HG03196 (cell line): ENCODE measurements around the gene ITPK1.
"Not testable (repeated sequence)": the region's sequence is repeated elsewhere in the genome, so short reads cannot be mapped to it uniquely, and the experiment has no call there.

Experiments used
- ATAC-seq: cut with Tn5 transposase; IDR thresholded peaks from one replicate; pipeline ENCODE4 v1.9.1; 2021; ENCODE audit not compliant: unreplicated experiment

ITPK1 gene

DNA sequence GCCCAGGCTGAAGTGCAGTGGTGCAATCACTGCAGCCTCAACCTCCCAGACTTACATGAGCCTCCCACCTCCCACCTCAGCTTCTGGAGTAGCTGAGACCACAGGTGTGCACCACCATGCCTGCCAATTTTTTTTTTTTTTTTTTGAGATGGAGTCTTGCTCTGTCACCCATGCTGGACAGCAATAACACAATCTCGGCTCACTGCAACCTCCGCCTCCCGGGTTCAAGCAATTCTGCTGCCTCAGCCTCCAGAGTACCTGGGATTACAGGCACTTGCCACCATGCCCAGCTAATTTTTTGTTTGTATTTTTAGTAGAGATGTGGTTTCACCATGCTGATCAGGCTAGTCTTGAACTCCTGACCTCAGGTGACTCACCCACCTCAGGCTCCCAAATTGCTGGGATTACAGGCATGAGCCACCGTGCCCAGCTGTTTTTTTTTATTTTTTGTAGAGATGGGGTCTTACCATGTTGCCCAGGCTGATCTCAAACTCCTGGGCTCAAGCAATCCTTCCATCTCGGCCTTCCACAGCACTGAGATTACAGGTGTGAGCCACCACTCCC lies 15.6 kb upstream of the ITPK1 start:
- not testable (repeated sequence) for ATAC-seq

DNA sequence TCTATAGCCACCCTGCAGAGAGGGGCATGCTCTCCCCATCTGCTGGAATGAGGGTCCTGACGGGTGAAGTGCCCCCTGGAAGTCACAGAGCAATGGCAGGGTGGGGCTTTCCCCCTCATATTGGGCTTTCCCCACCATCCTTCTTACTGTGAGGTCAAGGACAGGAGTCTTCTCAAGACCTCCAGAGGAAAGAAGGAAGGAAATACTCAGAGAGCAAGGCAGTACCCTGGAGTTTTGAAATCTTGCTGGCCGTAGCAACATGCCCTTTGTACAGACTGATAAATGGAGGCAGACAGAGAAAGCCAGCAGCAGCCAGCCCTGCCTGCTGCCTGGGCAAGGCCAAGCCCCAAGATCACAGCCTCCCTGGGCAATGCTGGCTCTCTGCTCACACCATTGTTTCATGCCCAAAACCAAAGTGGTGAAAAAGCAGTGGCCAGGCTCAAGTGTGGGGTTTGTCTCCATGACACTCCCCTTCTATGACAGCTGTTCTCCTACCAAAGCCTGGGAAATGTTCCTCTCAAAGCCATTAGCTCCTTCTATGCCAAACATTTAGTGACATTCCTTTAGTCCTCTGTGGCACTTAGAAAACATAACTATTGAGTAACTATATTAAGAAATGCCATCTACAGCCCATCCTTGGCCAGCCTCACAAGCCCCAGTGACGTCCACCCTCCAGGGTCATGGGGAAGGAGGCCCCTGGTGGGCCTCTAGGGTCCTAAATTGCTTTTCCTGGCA lies 13.2 kb upstream of the ITPK1 start:
- ATAC-seq, result no peak

DNA sequence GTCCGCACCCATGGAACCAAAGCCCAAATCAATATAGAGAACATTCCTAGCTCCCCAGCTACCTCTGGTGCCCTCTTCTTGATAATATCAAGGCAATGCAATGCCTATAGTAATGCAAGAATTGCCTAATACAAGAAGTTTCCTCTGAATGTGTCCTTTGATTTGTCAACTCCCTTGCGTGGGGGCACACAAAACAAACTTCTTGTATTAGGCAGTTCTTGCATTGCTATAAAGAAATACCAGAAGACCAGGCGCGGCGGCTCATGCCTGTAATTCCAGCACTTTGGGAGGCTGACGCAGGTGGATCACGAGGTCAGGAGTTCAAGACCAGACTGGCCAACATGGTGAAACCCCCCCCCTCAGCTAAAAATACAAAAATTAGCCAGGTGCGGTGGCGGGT lies 10.4 kb upstream of the ITPK1 start:
- no peak for ATAC-seq

DNA sequence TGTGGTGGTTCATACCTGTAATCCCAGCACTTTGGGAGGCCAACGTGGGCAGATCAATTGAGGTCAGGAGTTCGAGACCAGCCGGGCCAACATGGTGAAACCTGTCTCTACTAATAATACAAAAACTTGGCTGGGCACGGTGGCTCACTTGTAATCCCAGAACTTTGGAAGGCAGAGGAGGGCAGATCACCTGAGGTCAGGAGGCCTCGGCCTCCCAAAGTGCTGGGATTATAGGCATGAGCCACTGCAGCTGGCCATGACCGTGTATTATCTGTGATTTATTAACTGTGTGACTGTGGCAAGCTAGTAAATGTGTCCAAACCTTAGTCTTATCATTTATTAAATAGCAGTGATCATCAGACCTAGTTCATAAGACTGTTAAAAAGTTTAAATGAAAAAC lies 7.1 kb upstream of the ITPK1 start:
- ATAC-seq, result no peak

DNA sequence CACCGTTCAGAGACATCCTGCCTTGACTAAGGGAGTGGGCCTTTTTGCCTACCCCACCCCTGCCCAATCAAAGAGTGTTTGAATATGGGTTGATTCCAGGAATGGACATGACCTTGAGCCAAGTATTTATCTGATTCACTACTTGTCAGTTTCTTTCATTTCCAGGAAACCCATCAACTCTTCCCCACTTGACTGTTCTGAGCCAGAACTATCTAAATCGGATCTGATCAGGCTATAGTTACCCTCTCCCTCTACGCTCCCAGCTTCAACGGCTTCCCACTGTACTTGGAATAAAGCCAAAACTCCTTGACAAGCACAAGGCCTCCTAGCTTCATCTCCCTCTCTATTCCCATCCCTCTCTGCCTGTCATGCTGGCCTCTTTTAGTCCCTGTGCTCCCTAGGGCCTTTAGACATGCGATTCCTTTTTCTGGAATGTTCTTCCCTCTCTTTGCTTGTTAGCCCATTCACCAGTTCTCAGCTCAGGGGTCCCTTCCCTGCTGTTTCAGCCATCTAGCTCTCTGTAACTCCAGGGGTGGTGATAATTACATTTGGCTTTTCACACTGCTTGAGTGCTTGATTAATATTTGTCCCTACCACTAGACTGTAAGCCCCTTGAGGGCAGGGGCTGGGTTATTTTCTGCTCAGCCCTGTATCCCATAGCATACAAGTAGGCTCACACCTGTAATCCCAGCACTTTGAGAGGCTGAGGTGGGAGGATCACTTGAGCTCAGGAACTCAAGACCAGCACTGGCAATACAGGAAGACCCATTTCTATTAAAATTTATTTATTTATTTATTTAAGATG lies 5.5 kb upstream of the ITPK1 start:
- no peak for ATAC-seq

DNA sequence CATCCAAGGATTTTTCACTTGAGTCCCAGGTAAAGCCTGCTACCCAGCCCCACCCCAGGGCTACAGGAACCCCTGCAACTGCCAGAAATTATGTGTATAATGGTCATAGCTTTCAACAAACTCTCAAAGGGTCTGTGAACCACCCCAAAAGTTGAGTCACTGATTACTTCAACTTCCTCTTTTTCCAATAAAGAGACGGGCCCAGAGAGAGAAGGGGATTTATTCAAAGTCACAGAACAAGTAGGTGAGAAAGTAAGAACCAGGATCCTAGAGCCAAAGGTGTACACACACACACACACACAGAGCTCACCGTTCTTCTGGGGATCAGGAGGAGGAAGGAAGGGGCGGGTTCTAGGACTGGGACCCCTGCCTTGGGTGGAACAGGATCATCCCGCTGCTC lies 4.8 kb upstream of the ITPK1 start:
- ATAC-seq, result no peak

DNA sequence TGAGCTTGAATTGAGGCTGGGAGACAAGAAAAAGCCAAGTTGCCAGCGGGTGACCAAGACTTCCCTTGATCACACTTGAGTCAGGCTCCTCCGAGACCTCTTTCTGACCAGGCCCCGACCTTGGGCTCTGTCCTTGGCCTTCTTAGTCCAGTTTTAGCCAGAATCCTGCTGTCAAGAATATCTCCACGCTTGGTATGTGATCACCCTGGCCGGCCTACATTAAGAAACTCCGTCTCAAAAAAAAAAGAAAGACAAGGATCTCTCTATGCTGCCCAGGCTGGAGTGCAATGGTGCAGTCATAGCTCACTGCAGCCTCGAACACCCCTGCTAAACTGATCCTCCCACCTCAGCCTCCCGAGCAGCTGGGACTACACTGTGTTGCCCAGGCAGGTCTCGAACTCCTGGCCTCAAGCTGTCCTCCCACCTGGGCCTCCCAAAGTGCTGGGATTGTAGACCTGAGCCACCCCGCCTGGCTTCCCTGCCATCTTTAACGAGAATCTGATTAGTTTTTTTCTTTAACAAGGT lies 1.0 kb upstream of the ITPK1 start:
- no peak for ATAC-seq

DNA sequence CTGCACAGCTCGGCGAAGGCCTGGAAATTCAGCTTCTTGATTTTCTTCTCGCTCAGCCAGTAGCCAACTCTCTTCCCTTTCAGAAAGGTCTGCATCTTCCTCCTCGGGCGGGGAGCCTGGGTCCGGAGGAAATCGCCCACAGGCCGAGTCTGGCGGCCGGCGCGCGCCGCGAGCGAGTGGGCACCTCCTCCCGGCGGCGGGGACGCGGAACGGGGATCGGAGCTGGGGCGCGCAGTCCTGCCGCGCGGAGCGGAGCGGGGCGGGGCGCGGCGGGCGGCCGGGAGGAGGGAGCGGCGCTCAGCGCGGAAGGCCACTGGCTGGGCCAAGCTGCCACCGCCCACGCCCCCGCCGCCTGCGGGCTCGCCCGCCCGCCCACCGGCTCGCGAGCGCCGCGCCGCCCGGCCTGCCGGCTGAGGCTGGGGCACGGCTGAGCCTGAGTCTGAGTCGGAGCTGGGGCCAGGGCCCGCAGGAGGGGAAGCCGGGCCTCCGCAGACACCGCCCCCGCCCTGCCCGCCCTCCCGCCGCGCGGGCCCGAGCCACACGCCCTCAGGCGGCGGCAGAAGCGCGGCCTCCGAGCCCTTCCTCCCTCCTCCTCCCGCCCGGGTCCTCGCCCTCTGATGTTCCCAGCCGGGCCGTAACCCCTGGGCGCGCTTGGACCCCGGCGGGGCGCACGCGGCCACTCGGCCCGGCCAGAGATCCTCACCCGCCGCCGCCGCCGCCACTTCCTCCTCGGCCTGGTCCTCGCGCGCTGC lies 480 bp downstream of the ITPK1 start:
- ATAC-seq, result peak; percentile 65

DNA sequence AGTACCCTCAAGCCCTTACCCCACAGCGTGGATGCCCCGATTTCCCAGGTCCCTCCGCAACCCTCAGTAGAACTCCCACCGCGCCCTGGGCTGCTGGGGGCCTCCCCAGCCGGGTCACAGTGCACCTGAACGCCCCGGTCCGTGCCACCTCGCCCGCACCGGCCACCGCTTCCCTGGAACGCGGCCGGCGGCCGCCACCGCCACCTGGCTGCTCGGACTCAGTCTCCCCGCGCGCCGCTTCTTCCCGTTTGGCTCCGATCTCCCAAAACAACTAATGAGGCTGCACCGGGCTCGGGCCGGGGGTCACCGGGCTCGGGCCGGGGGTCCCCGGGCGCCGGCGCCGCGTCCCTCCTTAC lies 1.0 kb downstream of the ITPK1 start:
- peak; percentile 5 for ATAC-seq

DNA sequence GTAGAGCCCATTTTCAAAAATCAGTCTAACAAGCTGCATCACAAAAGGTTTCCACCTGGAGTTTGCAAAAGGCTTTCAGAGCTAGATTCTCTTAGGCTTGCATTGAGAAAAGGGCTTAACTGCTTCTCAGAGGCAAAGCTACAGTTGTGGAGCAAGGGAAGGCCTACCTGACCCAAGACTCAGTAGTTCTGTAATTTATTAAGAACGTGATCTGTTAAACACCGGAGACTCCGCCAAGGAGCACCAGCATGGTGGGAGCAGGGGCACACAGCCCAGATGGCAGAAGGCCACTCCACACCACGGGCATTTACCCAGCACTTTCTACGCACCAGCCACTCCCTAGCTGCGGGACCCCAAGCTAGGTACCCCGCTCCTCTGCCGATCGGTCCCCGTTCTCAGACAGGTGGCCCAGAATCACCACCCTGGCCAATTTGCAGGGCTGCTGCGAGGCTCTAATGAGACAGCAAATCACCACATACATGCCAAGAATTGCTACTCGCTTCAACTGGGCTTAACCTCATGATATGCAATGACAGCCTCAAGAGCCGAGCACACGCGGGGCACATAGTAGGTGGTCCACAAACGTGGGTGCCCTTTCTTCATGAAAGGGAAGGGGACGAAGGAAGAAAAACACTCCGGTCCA lies 1.5 kb downstream of the ITPK1 start:
- ATAC-seq, result no peak

DNA sequence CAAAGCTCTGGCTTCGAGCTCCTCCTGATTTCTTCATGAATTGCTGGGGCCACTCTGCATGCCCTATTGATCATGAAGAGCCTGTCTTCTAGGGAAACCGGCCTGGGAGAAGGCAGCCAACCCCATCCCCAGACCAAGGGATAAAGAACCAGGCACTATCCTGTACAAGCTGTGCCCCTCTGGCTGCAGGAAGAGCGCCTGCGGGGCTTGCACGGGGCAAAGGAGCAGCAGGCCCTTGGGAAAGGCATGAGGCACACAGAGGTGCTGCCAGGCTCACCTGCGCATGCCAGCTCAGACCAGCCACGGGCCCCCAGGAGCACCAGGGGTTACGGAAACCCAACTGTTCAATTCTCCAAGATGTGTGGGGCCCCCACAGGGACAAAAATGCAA lies 2.1 kb downstream of the ITPK1 start:
- ATAC-seq, result no peak

DNA sequence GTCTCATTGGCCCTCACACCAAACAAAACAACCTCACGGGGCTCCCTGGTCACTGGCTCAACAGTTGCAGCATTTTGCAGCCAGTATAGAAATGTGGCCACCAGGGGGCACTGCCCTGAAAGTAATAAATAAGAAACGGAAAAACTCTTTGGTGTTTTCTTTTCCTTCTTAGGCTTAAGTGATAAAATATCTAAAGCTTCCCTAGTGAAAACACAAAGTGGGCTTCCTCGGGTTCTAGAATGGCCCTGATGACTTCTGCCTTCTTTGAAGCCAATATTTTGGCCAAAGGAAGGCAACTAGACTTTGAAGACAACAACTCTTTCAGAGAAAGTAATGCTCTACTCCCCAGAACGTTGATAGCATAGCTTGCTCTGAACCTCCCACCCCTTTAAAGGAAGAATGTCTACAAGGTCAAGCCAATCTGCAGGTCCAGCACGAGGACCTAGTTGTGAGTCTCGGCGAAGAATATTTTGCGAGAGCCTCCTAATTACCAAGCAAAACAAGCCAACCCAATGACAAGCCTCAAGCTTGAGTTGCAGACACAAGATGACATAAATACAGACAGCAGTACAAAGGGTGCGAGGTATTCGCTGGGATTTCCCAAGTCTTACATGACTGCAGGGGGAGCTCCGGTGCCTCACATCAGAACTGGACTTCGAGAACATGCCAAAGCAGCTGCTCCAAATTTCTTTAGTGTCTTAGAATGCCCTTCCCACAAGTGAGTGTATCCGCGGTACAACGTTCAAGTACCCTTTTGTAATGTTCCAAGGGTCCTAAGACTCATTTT lies 2.6 kb downstream of the ITPK1 start:
- ATAC-seq, result no peak

DNA sequence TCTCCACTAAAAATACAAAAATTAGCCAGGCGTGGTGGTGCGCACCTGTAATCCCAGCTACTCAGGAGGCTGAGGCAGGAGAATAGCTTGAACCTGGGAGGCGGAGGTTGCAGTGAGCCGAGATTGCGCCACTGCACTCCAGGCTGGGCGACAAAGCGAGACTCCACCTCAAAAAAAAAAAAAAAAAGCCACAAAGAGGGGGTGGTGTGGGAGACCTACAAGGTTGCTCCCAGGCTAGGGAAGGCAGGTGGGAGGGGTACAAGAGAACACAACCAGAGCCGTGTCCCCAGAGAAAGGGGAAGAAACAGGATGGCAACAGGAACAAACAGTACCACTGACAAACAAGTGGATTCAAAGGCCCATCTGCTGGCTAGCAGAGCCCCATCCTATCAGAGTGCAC lies 4.2 kb downstream of the ITPK1 start:
- ATAC-seq, result not testable (repeated sequence)

DNA sequence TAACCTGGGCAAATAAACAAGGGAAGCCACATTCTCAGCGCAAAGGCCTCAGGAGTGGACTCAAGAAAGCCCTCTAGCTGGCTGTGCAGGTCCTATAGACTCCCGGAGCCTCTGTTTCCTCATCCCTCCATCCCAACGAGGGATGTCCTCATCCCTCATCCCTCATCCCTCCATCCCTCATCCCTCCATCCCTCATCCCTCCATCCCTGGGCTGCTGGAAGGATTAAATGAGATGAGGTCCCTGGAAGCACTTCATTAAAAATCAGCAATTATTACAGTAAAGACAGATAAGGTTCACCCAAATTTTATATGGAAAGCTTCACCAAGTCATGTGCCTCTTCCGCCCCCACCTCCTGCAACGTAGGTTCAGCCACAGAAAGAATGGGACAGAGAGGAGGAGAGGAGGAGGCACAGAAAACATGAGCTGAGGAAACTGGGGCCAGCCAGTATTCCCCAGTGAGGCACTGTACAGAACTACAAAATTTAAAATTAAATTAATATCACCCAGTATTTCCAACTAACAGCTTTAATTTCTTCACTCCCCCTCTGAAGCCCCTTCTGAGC lies 4.8 kb downstream of the ITPK1 start:
- ATAC-seq, result no peak

DNA sequence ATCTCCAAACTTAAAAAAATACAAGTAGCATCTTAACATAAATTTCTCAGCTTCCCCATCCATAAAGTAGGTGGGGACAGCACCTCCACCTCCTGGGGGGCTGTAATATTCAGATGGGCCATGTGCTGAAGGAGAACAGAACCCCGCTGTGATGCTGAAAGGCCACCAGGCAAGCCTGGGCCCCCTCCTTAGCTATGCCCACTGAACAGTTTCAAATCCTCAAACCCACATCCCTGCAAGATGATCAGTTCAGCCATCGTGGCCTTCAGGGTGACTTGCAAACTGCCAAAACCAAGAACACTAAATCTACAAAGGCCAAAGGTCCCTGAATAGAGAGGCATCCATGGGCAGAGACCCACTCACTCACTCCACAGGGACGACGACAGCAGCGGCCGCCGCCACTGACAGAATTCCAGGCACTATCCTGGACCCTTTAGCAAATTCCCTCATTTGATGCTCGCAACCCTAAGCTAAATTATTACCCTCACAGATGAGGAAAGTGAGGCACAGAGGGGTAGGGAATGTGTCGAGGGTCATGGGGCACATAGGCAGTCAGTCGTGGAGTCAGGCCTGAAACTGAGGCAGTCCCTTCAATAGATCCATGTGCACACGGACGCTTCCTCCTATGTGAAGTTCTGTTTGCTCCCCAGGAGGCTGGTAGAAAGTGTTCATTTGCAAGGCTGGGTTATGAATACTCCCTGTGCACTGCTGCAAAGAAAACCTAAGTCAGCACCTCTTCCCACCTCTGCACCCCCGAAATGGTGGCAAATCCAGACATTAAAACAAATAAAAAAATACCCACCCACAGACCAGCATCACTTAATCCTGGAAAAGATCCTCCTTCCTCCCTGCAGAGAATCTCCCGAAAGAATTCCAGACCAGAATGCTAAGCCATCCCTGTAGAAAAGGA lies 5.9 kb downstream of the ITPK1 start:
- no peak for ATAC-seq

DNA sequence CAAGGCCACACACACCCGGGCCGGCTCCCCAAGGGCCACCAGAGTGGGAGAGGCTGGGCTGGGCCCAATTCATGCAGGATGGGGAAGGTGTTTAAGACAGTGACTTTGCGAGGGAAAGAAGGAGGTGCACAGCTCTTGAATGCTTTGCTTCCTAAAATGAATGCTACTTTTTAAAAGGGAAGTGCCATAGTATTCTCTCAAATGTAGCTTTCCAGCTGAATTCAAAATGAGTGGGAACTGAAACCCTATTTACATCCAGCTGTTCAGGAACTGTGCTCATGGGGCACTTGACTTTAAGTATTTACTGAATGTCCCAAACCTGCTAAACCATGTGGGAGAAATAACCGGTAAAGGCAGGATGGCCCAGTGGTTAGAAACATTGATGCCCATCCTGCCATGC lies 7.6 kb downstream of the ITPK1 start:
- ATAC-seq, result no peak

DNA sequence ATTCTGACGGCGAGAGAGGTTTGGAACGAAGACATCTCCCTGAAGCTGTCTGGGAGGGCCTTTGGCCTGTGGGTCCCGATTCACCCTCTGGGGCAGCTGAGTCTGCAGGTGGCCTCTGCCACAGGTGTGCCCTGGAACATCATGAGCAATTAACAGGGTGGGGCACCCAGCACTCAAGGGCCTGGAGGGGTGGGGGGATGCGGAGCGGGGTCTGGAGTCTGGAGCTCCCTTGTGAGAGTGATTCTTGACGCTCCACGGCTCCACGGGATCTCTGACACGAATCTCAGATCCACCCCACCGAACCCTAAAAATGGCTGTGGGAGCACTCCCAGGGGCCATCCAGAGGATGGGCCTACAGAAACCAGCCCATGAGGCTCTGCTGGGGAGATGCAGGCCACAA lies 8.3 kb downstream of the ITPK1 start:
- ATAC-seq, result no peak

DNA sequence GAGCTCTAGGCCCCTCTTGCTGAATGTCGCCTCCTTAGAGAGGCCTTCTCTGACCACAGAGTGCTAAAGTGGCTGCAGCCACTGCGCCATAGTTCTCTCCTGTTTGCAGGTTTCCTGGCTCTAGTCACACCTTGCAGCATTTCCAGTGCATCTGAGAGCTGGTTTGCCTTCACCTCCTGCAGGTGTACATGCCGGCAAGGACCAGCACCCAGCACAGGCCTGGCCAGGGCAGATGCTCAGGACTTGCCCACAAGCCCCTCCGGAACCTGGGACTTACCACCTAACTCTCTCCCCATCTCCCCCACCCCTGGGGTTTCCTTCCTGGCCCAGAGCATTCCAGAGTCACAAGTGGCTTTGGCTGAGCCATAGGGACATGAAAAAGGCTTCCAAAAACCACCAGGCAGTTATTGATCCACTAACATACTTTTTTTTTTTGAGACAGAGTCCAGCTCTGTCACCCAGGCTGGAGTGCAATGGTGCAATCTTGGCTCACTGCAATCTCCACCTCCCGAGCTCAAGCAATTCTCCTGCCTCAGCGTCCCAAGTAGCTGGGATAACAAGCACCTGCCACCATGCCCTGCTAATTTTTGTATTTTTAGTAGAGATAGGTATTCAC lies 9.1 kb downstream of the ITPK1 start:
- ATAC-seq, result no peak
